SJSA1 (cell line): ENCODE measurements around the gene TNP2. TPM values are rescaled to one million over a fixed set of nuclear protein-coding genes. Genes with fewer than 3 reads are reported as not detected.

ENCODE experiments used
- DNase-seq, 2 experiments: peaks; one replicate each; pipeline ENCODE4 v3.0.0-alpha.2; 2015 to 2020; ENCODE audit warnings: low spot score in 2 of 2, low read depth in 1 of 2
- H3K27ac ChIP-seq: fragments of 250-450 bp; sonication (Bioruptor Pico); 2 replicates; pipeline ENCODE4 v1.5.1; 2020; ENCODE audit warnings: mild to moderate bottlenecking, moderate library complexity
- H3K27me3 ChIP-seq: fragments of 250-450 bp; sonication (Bioruptor Pico); replicated peaks from 2 replicates; pipeline ENCODE4 v1.5.1; 2020; ENCODE audit warnings: mild to moderate bottlenecking, moderate library complexity
- H3K36me3 ChIP-seq: fragments of 250-450 bp; sonication (Bioruptor Pico); 2 replicates; pipeline ENCODE4 v1.5.1; 2020; ENCODE audit warnings: mild to moderate bottlenecking
- H3K4me1 ChIP-seq: fragments of 250-450 bp; sonication (Bioruptor Pico); replicated peaks from 2 replicates; pipeline ENCODE4 v1.6.1; 2021; ENCODE audit warnings: mild to moderate bottlenecking
- H3K4me3 ChIP-seq: fragments of 250-450 bp; sonication (Bioruptor Pico); 2 replicates; pipeline ENCODE4 v1.5.1; 2020; ENCODE audit warnings: mild to moderate bottlenecking
- H3K9me3 ChIP-seq: fragments of 250-450 bp; sonication (Bioruptor Pico); replicated peaks from 2 replicates; pipeline ENCODE4 v1.5.1; 2020; ENCODE audit warnings: mild to moderate bottlenecking
- total RNA-seq: library from RNA; depleted of rRNA; stranded (reverse); fragments of >200 nt; shearing (Covaris generic); gene quantifications from 2 replicates; pipeline ENCODE4 v1.2.3, GENCODE V29; 2014

TNP2 gene
- total RNA-seq, 1 experiment from 2014 or later, result not detected

DNA sequence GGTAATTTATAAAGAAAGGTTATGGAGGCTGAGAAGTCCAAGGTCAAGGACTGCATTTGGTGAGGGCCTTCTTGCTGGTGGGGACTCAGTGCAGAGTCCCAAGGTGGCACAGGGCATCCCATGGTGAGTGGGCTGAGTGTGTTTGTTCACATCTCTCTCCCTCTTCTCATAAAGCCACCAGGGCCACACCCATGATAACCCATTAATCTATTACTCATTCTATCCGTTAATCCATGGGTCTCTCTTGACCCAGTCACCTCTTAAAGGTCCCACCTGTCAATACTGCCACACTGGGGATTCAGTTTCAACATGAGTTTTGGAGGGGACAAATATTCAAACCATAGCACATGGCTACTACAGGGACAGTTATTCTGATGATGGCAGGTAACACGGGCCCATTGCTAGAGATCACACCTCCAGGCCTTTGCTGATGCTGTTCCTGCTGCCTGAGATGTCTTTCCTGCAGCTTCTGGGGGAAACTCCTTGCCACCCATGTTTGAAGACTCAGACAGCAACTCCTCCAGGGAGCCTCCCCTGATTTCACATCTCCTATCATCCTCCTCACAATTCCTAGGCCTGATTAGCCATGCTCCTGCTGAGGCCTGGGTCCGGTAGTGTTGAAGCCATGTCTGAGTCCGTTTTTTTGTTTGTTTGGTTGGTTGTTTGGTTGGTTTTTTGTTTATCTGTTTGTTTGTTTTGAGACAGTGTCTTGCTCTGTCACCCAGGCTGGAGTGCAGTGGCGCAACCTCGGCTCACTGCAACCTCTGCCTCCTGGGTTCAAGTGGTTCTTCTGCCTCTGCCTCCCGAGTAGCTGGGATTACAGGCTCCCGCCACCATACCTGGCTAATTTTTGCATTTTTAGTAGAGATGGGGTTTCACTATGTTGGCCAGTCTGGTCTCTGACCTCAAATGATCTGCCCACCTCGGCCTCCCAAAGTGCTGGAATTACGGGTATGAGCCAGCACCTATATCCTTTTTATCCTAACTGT is 29.2 kb downstream of the TNP2 start:
- Histone ChIP-seq H3K36me3 (no peaks in the 10 kb centered on the region), H3K27me3 (no peaks in the 10 kb centered on the region), H3K27ac (no peak overlapping the region), H3K9me3 (no peaks in the 10 kb centered on the region), H3K4me1 (no peaks in the 10 kb centered on the region), H3K4me3 (no peak overlapping the region)
- DNase-seq, result no peak

- Histone ChIP-seq H3K4me3 (no peak overlapping the region), H3K27ac (no peak overlapping the region), H3K4me1 (0 out of 2 replicates have a peak, but pooled peaks cover 3% of the 10 kb centered on the region), H3K9me3 (no peaks in the 10 kb centered on the region), H3K27me3 (no peaks in the 10 kb centered on the region), H3K36me3 (no peaks in the 10 kb centered on the region)
- DNase-seq, result no peak
Observed at GRCh38 chr16:11238272-11239202, 30.6 kb downstream of the TNP2 start.

- Histone ChIP-seq H3K9me3 (no peaks in the 10 kb centered on the region), H3K4me3 (no peak overlapping the region), H3K27ac (no peak overlapping the region), H3K27me3 (no peaks in the 10 kb centered on the region), H3K36me3 (no peaks in the 10 kb centered on the region), H3K4me1 (0 out of 2 replicates have a peak, but pooled peaks cover 3% of the 10 kb centered on the region)
- DNase-seq, result no peak
Observed at GRCh38 chr16:11236461-11237254, 32.5 kb downstream of the TNP2 start.

DNA sequence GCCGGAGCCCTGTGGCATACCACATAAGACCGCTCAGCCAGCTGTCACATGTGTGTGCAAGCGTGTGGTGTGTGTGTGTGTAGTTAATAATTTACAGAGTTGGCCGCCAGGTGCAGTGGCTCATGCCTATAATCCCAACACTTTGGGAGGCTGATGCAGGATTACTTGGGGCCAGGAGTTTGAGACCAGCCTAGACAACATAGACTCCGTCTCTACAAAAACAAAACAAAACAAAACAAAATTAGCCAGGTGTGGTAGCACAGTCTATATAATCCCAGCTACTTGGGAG is 33.5 kb downstream of the TNP2 start:
- no peak for DNase-seq
- no peaks in the 10 kb centered on the region for H3K27me3 ChIP-seq
- no peak overlapping the region for H3K27ac ChIP-seq
- 0 out of 2 replicates have a peak, but pooled peaks cover 3% of the 10 kb centered on the region for H3K4me1 ChIP-seq
- H3K36me3 ChIP-seq, result no peaks in the 10 kb centered on the region
- H3K4me3 ChIP-seq, result no peak overlapping the region
- H3K9me3 ChIP-seq, result no peaks in the 10 kb centered on the region

- H3K4me3 ChIP-seq, result no peak overlapping the region
- H3K36me3 ChIP-seq, result no peaks in the 10 kb centered on the region
- H3K27me3 ChIP-seq, result no peaks in the 10 kb centered on the region
- no peak for DNase-seq
- no peaks in the 10 kb centered on the region for H3K9me3 ChIP-seq
- H3K4me1 ChIP-seq, result 0 out of 2 replicates have a peak, but pooled peaks cover 3% of the 10 kb centered on the region
- no peak overlapping the region for H3K27ac ChIP-seq
Observed at GRCh38 chr16:11234884-11235702, 34.0 kb downstream of the TNP2 start.

- H3K36me3 ChIP-seq, result no peaks in the 10 kb centered on the region
- H3K4me1 ChIP-seq, result 0 out of 2 replicates have a peak, but pooled peaks cover 3% of the 10 kb centered on the region
- H3K27me3 ChIP-seq, result no peaks in the 10 kb centered on the region
- no peak overlapping the region for H3K27ac ChIP-seq
- no peaks in the 10 kb centered on the region for H3K9me3 ChIP-seq
- no peak for DNase-seq
- H3K4me3 ChIP-seq, result no peak overlapping the region
Observed at GRCh38 chr16:11233727-11234376, 35.3 kb downstream of the TNP2 start.

- DNase-seq, result no peak
- no peak overlapping the region for H3K4me3 ChIP-seq
- H3K4me1 ChIP-seq, result 0 out of 2 replicates have a peak, but pooled peaks cover 3% of the 10 kb centered on the region
- no peaks in the 10 kb centered on the region for H3K9me3 ChIP-seq
- no peaks in the 10 kb centered on the region for H3K36me3 ChIP-seq
- H3K27ac ChIP-seq, result no peak overlapping the region
- no peaks in the 10 kb centered on the region for H3K27me3 ChIP-seq
Observed at GRCh38 chr16:11232852-11233726, 36.0 kb downstream of the TNP2 start.

DNA sequence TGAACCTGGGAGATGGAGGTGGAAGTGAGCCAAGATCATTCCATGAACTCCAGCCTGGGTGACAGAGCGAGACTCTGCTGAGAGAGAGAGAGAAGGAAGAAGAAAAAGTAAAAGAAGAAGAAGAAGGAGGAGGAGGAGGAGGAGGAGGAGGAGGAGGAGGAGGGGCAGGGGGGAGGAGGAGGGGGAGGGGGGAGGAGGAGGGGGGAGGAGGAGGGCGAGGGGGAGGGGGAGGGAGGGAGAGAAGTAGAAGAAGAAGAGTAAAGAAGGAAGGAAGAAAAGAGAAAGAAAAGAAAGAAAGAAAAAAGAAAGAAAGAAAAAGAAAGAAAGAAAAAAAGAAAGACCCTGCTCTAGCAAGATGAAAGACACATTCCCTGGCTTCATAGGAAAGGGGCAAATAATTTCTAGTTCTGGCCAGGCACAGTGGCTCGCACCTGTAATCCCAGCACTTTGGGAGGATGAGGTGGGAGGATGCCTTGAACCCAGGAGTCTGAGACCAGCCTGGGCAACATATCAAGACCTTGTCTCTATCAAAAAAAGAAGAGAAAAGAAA is 36.7 kb downstream of the TNP2 start:
- Histone ChIP-seq H3K36me3 (no peaks in the 10 kb centered on the region), H3K4me1 (0 out of 2 replicates have a peak, but pooled peaks cover 3% of the 10 kb centered on the region), H3K27me3 (no peaks in the 10 kb centered on the region), H3K27ac (no peak overlapping the region), H3K4me3 (no peak overlapping the region), H3K9me3 (no peaks in the 10 kb centered on the region)
- no peak for DNase-seq

DNA sequence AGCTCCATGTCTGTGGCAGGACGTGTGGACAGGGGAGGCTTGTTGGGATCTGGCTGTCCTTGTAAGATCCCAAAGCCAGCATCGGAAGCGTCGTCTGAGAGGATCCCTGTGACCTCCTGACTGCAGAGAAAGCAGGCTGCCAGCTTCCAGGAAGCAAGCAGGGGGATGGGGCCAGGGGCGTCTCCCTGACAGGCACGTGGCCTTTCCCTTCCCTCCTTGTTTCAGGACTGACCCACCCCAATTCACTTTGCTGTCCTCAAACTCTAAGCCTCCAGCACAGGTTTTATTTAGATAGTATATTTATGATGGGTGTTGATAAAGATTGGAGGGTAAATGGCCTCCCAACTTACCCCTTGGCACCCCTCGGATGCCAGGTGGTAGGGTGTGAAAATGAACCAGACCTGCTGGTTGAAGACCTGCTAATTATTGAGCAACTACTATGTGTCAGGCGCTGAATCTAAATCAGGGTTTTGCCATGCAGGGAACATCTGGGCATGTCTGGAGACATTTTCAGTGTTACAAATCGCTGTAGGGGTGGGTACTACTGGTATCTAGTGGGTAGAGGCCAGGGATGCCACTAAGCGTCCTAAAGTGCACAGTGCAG is 37.7 kb downstream of the TNP2 start:
- Histone ChIP-seq H3K27ac (no peak overlapping the region), H3K4me1 (0 out of 2 replicates have a peak, but pooled peaks cover 3% of the 10 kb centered on the region), H3K4me3 (no peak overlapping the region), H3K9me3 (no peaks in the 10 kb centered on the region), H3K27me3 (no peaks in the 10 kb centered on the region), H3K36me3 (no peaks in the 10 kb centered on the region)
- no peak for DNase-seq

- no peak for DNase-seq
- Histone ChIP-seq H3K9me3 (no peaks in the 10 kb centered on the region), H3K4me1 (0 out of 2 replicates have a peak, but pooled peaks cover 3% of the 10 kb centered on the region), H3K36me3 (no peaks in the 10 kb centered on the region), H3K27ac (no peak overlapping the region), H3K4me3 (no peak overlapping the region), H3K27me3 (no peaks in the 10 kb centered on the region)
Observed at GRCh38 chr16:11229906-11230305, 39.2 kb downstream of the TNP2 start.

GRCh38 chr16:11229432-11229831 is 39.7 kb downstream of the TNP2 start:
- Histone ChIP-seq H3K4me3 (no peak overlapping the region), H3K27ac (no peak overlapping the region), H3K9me3 (no peaks in the 10 kb centered on the region), H3K27me3 (no peaks in the 10 kb centered on the region), H3K4me1 (0 out of 2 replicates have a peak, but pooled peaks cover 3% of the 10 kb centered on the region), H3K36me3 (no peaks in the 10 kb centered on the region)
- DNase-seq, result no peak
